Uterus (tissue), 4 donors: ENCODE measurements around the gene PIK3C3. TPM values are rescaled to one million over a fixed set of nuclear protein-coding genes. Genes with fewer than 3 reads are reported as not detected.
"Not testable (repeated sequence)": the region's sequence is repeated elsewhere in the genome, so short reads cannot be mapped to it uniquely, and the experiment has no call there.

Experiments
- DNase-seq, 2 donors: peaks; one replicate each; pipeline ENCODE4 v3.0.0-alpha.2; 2019 to 2020
- H3K27ac ChIP-seq, 2 donors: fragments of 200-600 bp; sonication (generic); 1 replicate in 1 of 2; 2 replicates in 1 of 2; pipeline ENCODE4 v1.5.1; 2016 to 2018
- H3K27me3 ChIP-seq, 2 donors: fragments of 200-600 bp; sonication (generic); one replicate each; pipeline ENCODE4 v1.5.1; 2018 to 2019; ENCODE audit warnings: control low read depth in 1 of 2
- H3K36me3 ChIP-seq, 2 donors: fragments of 200-600 bp; sonication (generic); one replicate each; pipeline ENCODE4 v1.5.1; 2019; ENCODE audit warnings: control low read depth in 1 of 2
- H3K4me1 ChIP-seq, 2 donors: fragments of 200-600 bp; sonication (generic); one replicate each; pipeline ENCODE4 v1.5.1; 2018 to 2019; ENCODE audit warnings: control low read depth in 1 of 2
- H3K4me3 ChIP-seq, 2 donors: fragments of 200-600 bp; sonication (generic); 1 replicate in 1 of 2; 2 replicates in 1 of 2; pipeline ENCODE4 v1.5.1; 2018 to 2019; ENCODE audit warnings: mild to moderate bottlenecking in 1 of 2
- H3K9me3 ChIP-seq, 2 donors: fragments of 200-600 bp; sonication (generic); one replicate each; pipeline ENCODE4 v1.5.1; 2019; ENCODE audit warnings: control low read depth in 1 of 2
- POLR2A ChIP-seq, 2 donors: fragments of 450-650 bp; IDR thresholded peaks; one replicate each; pipeline ENCODE4 v1.6.1; 2016; ENCODE audit warnings: antibody characterized with exemption in 2 of 2, mild to moderate bottlenecking in 1 of 2, moderate library complexity in 1 of 2
- intact Hi-C: fragments of 100-400 bp; cut with DNase I; formaldehyde crosslinking; loops from one replicate; pipeline ENCODE4 v1.15.1; 2023; ENCODE audit warnings: low total_unique reads
- total RNA-seq, 4 donors: library from RNA; depleted of rRNA in 3 of 4; stranded (reverse); fragments of >200 nt in 3 of 4; gene quantifications; one replicate each; pipeline versions ENCODE4 v1.1.0 to v1.2.4, GENCODE V29; 2014 to 2023
- TF ChIP-seq, protein P1 (sequence below), 4 experiments: fragments of 200-600 bp in 2 of 4; fragments of 450-650 bp in 2 of 4; sonication (generic) in 2 of 4; IDR thresholded peaks; one replicate each; pipeline ENCODE4 v1.5.1; 2016 to 2019; ENCODE audit warnings: antibody characterized with exemption in 4 of 4, mild to moderate bottlenecking in 2 of 4, moderate library complexity in 1 of 4
- donor health status: DM: yes; HTN: yes; CAD: no.

PIK3C3 gene
- total RNA-seq, 4 donors from 2014 or later, result 57.6 to 114 (median 82.2) TPM

DNA sequence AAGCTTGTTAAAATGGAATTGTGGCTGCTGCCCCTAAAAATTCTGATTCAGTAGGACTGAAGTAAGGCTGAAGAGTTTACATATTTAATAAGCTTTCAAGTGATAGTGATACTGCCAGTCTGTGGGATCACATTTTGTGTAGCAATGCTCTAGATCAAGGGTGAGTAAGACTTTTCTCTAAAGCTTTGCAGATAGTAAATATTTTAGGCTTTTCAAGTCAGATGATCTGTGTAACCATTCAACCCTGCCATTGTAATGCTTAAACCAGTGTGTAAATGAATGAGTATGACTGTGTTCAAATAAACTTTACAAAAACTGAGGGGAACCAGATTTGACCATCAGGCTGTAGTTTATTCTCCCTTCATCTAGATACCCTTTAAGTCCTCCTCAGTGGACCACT lies 92.7 kb downstream of the PIK3C3 start:
- no peaks in the 10 kb centered on the region for H3K27me3 ChIP-seq
- no peak for DNase-seq
- intact Hi-C loops, result no loop called here
- H3K4me1 ChIP-seq, result peaks cover 0 to under 1% of the 10 kb centered on the region in 2 donors
- H3K36me3 ChIP-seq, result no peaks in the 10 kb centered on the region
- H3K4me3 ChIP-seq, result no peak overlapping the region
- TF ChIP-seq POLR2A (IDR thresholded peaks at IDR 0.05), result no peak
- TF ChIP-seq, protein P1, sequence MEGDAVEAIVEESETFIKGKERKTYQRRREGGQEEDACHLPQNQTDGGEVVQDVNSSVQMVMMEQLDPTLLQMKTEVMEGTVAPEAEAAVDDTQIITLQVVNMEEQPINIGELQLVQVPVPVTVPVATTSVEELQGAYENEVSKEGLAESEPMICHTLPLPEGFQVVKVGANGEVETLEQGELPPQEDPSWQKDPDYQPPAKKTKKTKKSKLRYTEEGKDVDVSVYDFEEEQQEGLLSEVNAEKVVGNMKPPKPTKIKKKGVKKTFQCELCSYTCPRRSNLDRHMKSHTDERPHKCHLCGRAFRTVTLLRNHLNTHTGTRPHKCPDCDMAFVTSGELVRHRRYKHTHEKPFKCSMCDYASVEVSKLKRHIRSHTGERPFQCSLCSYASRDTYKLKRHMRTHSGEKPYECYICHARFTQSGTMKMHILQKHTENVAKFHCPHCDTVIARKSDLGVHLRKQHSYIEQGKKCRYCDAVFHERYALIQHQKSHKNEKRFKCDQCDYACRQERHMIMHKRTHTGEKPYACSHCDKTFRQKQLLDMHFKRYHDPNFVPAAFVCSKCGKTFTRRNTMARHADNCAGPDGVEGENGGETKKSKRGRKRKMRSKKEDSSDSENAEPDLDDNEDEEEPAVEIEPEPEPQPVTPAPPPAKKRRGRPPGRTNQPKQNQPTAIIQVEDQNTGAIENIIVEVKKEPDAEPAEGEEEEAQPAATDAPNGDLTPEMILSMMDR (IDR thresholded peaks at IDR 0.05), result no peak
- H3K9me3 ChIP-seq, result no peaks in the 10 kb centered on the region
- no peak overlapping the region for H3K27ac ChIP-seq

DNA sequence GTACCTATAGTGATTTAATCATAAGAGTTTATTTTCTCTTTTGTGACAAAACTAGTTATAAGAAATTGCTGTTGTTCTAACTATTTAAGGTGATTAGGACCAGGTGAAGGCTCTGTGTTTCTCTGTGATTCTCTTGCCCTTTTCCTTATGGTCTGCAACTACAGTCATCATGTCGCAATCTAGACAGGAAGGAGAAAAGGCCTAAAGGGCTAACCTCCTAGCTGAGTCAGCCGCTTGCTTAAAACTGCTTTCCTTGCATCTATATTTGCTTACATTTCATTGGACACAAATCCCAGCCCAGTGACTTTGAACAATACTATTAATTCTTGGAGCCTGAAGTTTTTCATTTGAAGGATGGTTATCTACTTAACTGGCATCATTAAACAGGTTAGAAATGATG lies 93.1 kb downstream of the PIK3C3 start:
- Histone ChIP-seq H3K36me3 (no peaks in the 10 kb centered on the region), H3K4me3 (no peak overlapping the region), H3K4me1 (peaks cover 0 to 4% of the 10 kb centered on the region in 2 donors), H3K27ac (no peak overlapping the region), H3K9me3 (no peaks in the 10 kb centered on the region), H3K27me3 (no peaks in the 10 kb centered on the region)
- TF ChIP-seq POLR2A (IDR thresholded peaks at IDR 0.05), result no peak
- TF ChIP-seq, protein P1 (IDR thresholded peaks at IDR 0.05), result no peak
- intact Hi-C loops, result no loop called here
- DNase-seq, result no peak

DNA sequence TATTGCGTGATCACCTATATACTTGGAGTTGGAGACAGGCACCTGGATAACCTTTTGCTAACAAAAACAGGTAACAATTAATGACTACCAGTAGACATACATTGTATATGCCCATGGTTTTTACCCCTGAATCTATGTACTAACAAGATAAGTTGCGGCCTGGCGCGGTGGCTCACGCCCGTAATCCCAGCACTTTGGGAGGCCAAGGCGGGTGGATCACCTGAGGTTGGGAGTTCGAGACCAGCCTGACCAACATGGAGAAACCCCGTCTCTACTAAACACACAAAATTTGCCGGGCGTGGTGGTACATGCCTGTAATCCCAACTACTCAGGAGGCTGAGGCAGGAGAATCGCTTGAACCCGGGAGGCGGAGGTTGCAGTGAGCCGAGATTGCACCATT lies 94.5 kb downstream of the PIK3C3 start:
- H3K9me3 ChIP-seq, H3K36me3 ChIP-seq, H3K4me3 ChIP-seq, H3K27ac ChIP-seq, intact Hi-C loops, H3K4me1 ChIP-seq, H3K27me3 ChIP-seq, DNase-seq: not testable (repeated sequence)

DNA sequence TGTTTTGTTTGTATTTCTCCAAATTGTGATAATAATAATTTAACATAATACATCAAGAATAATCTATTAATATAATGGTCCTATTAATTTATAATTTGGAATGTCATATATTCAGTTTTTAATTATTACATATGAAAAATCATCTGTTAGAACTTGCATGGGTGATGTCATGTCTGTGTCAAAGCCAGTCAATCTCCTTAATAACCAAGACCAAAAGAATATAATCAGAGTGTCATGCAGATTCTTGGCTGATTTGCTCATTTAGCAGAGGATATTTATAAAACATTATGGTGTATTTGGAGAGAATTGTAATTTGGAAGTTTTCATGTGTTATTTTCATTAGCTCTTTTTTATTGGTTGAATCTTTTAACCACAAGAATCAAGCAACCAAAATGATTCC lies 96.4 kb downstream of the PIK3C3 start:
- DNase-seq, result no peak
- no peak overlapping the region for H3K27ac ChIP-seq
- TF ChIP-seq POLR2A (IDR thresholded peaks at IDR 0.05), result no peak
- TF ChIP-seq, protein P1 (IDR thresholded peaks at IDR 0.05), result no peak
- H3K9me3 ChIP-seq, result no peaks in the 10 kb centered on the region
- no peaks in the 10 kb centered on the region for H3K27me3 ChIP-seq
- H3K36me3 ChIP-seq, result no peaks in the 10 kb centered on the region
- intact Hi-C loops, result no loop called here
- H3K4me1 ChIP-seq, result peaks cover 0 to 4% of the 10 kb centered on the region in 2 donors
- no peak overlapping the region for H3K4me3 ChIP-seq

DNA sequence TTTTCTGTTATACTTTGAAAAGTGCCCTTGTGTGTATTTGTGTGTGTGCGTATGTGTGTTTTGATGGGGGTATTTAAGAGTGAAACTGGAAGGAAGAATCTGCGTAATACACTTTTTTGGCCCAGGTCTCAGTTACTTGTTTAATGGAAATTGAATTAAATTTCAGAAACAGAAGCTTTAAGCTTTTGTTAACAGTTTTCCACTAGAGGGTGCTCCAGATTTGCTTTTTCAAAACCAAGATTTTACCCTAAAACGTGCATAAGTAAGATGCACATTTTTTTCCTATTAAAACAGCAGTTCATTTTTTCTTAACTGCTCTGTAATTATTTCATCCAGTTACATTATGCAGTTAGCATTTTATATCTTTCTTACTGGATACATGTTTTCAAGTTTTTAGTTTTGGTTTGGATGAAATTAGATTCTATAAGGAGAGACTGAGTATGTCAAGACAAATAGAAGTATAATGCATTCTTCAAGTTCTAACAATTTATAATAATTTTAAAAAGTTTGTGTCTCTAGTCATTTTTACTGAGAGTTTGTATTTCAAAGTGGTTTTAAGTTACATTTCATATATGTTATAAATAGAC lies 97.2 kb downstream of the PIK3C3 start:
- Histone ChIP-seq H3K36me3 (no peaks in the 10 kb centered on the region), H3K27me3 (no peaks in the 10 kb centered on the region), H3K9me3 (no peaks in the 10 kb centered on the region), H3K27ac (no peak overlapping the region), H3K4me1 (peaks cover 0 to 4% of the 10 kb centered on the region in 2 donors), H3K4me3 (no peak overlapping the region)
- TF ChIP-seq, protein P1 (IDR thresholded peaks at IDR 0.05), result peak in 1 of 4 experiments; percentile 13
- no peak for TF ChIP-seq POLR2A (IDR thresholded peaks at IDR 0.05)
- DNase-seq, result no peak
- intact Hi-C loops, result no loop called here
